ENCODE results near the gene BAZ2B.

DNA sequence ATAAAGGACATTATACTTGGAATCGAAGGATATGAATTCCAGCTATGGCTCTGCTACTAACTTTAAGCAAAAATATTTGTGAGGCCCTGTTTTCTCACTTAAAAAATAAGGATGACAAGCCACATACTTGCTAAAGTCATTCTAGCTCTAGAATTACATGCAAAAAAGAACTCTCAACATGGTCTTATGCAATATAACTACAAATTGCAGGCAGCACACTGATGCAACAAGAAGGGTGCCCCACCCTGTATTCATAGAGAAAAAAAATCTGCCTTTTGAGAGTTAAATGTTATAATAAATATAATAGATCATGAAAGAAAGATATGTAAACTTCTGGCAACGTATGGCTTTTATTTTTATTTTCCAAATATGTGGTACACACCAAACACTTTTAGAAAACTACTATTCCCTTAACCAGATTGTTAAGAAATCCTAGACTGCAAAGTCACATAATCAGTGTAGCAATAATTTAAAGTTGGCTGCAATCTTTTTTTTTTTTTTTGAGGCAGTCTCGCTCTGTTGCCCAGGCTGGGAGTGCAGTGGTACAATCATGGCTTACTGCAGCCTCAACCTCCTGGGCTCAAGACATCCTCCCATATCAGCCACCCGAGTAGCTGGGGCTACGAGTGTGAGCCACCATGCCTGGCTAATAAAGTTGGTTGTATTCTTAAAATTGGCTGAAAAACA lies 289.6 kb downstream of the BAZ2B start:
- TF ChIP-seq POLR2A (IDR thresholded peaks at IDR 0.05; ENCODE audit: low read length) (no peak), GATA1 (IDR thresholded peaks at IDR 0.05; ENCODE audit: low read depth, low read length) (no peak)

Data from erythroblast (primary cell).